ENCODE results near the gene P4HB.
A peak's percentile ranks its signal among the peaks of the same experiment; 100 is the strongest.

Gene P4HB

DNA sequence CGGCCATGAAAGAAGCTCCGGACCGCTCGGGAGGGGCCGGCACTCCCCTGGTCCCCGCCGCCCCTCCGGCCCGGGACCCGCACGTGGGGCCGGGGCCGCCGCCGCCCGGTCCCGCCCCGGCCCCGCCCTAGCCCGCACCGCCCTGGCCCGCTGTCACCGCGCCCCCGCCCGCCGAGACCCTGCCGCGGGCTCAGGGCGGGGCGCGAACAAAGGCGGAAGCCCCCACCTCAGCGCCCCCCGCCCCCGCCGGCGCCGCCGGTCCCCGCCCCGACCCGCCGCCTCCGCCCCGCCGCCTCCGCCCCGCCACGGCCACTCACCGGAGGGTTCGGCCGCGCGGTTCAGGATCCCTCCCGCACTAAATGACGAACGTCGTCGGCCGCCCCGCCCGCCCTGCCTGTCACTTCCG is 10.6 kb upstream of the P4HB start, which contains the start of gene ARHGDIA:
Gene ARHGDIA, minus strand, starts transcription at position 357 of the 406 bp plus-strand sequence. CDS start 1,407 bp downstream, outside the sequence.
- H3K36me3 ChIP-seq (ENCODE audit: control insufficient read depth, low read depth, low read length): peaks cover 3% of the 10 kb centered on the region
- H3K4me1 ChIP-seq (ENCODE audit: control insufficient read depth, low read depth, low read length): peaks cover 3% of the 10 kb centered on the region
- H3K9ac ChIP-seq (ENCODE audit: low read length): peak within 1 kb of the TSS; percentile 94
- H3K9me3 ChIP-seq (ENCODE audit: control insufficient read depth, low read depth, low read length): no peaks in the 10 kb centered on the region
- H3K4me3 ChIP-seq (ENCODE audit: low read length): peak within 1 kb of the TSS; percentile 93
- H3K27ac ChIP-seq (ENCODE audit: low read length): peak within 1 kb of the TSS; percentile 64
- no peaks in the 10 kb centered on the region for H3K27me3 ChIP-seq (ENCODE audit: control insufficient read depth, insufficient read depth, low read length)

DNA sequence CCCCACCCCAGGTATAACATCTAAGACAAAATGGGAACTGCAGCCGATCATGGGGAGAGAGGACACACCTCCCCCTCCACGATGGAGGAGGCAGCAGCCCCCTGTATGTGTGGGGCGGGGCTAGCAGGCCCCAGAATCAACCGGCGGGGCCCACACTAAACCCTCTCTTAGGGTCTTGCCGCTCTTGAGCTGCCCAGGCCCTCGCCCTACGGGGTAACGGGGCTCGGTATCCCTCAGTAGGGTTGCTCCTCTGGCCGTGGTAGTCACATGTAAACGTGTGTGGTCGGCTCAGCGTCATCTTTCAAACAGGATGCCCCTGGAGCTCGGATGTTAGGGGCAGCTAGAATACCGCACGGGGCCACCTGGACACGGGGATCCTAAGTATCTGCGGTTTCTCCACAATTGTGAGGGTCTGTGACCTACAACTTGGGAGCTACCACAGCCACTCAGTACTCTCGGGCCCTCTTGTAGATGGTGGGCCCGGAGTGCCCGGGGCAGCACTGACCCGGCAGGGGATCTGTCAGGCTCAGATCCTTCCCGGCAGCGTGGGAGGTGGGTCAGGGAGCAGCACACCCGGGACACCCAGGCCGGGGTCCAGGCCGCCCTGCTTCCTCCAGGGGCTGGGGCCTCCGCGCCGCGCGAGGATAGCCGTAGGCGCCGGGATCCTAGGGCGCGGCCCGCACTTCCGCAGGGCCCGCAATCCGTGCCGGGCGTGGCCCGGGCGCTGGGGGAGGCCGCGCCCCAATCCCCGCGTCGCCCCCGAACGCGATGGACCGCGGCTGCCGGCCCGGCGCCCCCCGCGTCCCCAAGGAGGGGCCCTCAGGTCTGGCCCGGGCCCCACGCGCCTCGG is 10.0 kb upstream of the P4HB start:
- no peaks in the 10 kb centered on the region for H3K27me3 ChIP-seq (ENCODE audit: control insufficient read depth, insufficient read depth, low read length)
- H3K4me1 ChIP-seq (ENCODE audit: control insufficient read depth, low read depth, low read length): peaks cover 3% of the 10 kb centered on the region
- peaks cover 3% of the 10 kb centered on the region for H3K36me3 ChIP-seq (ENCODE audit: control insufficient read depth, low read depth, low read length)
- peak overlapping the region; percentile 74 for H3K9ac ChIP-seq (ENCODE audit: low read length)
- no peaks in the 10 kb centered on the region for H3K9me3 ChIP-seq (ENCODE audit: control insufficient read depth, low read depth, low read length)
- no peak overlapping the region for H3K27ac ChIP-seq (ENCODE audit: low read length)
- peak overlapping the region; percentile 87 for H3K4me3 ChIP-seq (ENCODE audit: low read length)

DNA sequence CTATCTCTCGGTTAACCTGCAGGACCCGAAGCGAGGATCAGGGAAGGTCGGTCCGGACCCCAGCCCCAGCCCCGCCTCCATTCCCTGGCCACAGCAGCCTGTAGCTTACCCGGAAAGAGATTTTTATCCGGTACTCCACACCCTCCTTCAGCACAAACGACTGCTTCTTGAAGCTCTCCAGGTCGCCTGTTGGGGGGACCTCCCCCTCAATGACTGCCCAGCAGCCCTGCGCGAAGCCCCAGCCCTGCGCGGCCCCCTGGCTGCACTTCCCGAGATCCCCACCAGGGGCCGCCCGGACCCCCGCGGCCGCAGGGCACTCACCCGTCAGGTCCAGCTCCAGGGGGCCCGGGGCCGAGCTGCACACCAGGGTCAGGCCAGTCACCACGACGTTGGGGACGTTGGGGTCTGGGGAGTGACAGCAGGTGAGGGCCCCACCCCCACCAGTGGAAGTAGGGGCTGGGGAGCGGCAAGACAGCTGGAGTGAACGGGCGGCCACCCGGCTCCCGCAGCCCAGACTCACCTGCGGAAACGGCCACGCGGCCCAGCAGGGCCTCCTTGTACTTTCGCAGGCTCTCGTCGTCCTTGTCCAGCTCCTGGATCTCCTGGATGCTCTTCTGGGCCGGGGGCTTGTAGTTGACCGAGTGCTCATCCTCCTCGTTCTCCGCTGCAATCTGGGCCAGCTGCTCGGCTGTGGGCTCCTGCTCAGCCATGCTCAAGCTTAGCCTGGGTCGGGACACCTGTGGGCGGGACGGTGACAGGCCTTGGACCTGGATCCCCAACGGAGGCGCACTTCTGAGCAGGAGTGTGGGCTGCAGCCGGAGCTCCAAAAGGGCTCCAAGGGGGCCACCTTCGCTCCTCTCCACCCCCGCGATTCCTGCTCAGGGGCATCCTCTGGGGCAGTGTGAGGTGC is 9.1 kb upstream of the P4HB start:
- H3K4me1 ChIP-seq (ENCODE audit: control insufficient read depth, low read depth, low read length): peaks cover 3% of the 10 kb centered on the region
- peaks cover 3% of the 10 kb centered on the region for H3K36me3 ChIP-seq (ENCODE audit: control insufficient read depth, low read depth, low read length)
- H3K27ac ChIP-seq (ENCODE audit: low read length): no peak overlapping the region
- H3K9me3 ChIP-seq (ENCODE audit: control insufficient read depth, low read depth, low read length): no peaks in the 10 kb centered on the region
- peak overlapping the region; percentile 87 for H3K4me3 ChIP-seq (ENCODE audit: low read length)
- no peaks in the 10 kb centered on the region for H3K27me3 ChIP-seq (ENCODE audit: control insufficient read depth, insufficient read depth, low read length)
- H3K9ac ChIP-seq (ENCODE audit: low read length): no peak overlapping the region

DNA sequence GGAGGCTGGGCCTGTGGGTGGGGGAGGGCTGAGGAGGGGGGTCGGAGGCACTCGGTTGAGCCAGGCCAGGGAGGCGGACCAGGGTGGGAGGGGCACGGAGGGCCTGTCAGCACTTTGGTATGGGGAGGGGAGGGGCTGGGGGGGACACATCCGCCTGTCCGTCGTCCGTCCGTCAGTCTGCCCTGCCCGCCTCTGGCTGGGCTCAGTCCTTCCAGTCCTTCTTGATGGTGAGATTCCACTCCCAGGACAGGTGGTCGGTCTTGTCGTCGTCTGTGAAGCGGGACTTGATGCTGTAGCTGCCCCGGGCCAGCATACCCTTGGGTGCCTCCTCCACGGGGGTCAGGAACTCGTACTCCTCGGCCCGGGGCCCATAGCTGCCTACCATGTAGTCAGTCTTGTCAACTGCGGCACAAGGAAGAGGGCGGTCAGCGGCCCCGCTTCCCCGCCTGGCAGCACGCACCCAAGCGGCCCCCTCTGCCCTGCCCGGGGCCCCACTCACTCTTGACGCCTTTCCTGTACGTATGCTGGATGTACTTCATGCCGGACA is 8.4 kb upstream of the P4HB start:
- Histone ChIP-seq H3K36me3 (ENCODE audit: control insufficient read depth, low read depth, low read length) (peaks cover 3% of the 10 kb centered on the region), H3K4me3 (ENCODE audit: low read length) (no peak overlapping the region)

DNA sequence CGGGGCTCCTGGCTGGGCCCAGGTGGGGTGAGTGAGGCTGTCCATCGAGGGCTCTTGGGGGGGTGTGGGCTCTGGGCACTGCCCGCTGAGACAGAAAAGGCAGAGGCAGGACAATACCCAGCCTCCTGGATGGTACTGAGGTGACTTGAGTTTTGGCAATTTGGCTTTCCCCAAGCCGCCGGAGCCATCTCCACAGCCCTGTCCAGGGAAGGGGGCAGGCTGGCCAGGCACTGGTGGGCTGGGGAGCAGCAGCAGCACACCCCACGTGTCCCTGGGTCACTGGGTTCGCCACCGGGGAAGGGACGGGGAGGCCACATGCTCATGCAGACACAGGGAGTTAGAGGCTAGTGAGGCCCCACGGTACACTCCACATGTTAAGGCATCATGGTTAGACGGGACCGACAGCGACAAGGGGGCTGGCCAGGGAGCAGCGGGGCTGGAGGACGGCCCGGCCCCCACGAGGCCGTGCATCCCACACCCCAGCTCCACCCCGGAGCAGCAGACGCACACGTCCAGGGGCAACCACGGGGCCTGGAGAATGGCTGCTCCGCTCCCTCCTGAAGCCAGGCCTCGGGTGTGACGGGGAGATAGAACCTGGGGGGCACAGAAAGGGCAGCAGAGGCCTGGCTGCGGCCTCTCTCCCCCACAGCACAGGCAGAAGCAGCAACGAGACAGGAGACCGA is 7.8 kb upstream of the P4HB start:
- H3K9me3 ChIP-seq (ENCODE audit: control insufficient read depth, low read depth, low read length): no peaks in the 10 kb centered on the region
- no peak overlapping the region for H3K27ac ChIP-seq (ENCODE audit: low read length)
- H3K36me3 ChIP-seq (ENCODE audit: control insufficient read depth, low read depth, low read length): peaks cover 8% of the 10 kb centered on the region
- no peaks in the 10 kb centered on the region for H3K27me3 ChIP-seq (ENCODE audit: control insufficient read depth, insufficient read depth, low read length)
- H3K9ac ChIP-seq (ENCODE audit: low read length): no peak overlapping the region
- H3K4me1 ChIP-seq (ENCODE audit: control insufficient read depth, low read depth, low read length): peaks cover 3% of the 10 kb centered on the region
- no peak overlapping the region for H3K4me3 ChIP-seq (ENCODE audit: low read length)

More for the DNA sequence above, 8.4 kb upstream of the P4HB start:
- H3K27me3 ChIP-seq (ENCODE audit: control insufficient read depth, insufficient read depth, low read length): no peaks in the 10 kb centered on the region
- no peak overlapping the region for H3K27ac ChIP-seq (ENCODE audit: low read length)
- H3K9me3 ChIP-seq (ENCODE audit: control insufficient read depth, low read depth, low read length): no peaks in the 10 kb centered on the region
- H3K4me1 ChIP-seq (ENCODE audit: control insufficient read depth, low read depth, low read length): peaks cover 3% of the 10 kb centered on the region
- no peak overlapping the region for H3K9ac ChIP-seq (ENCODE audit: low read length)

DNA sequence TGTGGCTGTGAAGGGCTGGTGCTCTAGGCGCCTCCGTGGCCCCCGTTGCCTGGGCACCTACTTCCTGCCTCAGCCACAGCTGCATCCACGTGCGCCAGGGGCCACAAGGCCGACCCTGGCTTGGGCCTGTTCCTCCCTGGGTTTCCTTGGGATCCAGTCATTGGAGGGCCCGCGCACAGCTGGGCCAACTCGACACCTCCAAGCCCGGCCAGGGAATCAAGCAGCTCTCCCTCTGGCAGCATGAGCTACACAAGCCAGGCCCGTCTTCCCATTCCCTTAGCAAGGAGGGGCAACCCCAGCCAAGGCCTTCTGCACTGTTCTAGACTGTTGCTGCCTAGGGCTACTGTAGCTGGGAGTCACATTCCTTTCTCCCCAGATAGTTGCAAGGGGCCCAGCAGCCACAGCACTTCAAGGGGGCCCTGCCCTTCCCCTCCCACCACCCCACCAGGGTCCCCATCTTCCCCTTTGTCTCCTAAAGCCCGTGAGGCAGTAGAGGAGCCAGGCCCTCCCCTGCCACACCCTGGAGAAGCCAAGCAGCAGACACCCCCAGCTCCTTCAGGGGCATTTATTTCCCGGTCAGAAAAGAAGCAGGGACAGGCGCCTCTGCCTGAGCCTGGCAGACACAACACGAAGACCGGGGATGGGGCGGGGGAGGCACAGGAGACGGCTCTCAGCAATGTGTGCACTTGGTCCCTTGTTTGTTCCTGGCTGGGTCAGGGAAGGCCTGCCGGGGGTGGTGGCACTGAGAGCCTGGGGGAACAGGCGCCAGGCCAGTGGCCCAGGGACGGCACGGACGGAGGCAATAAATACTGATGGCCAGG is 7.0 kb upstream of the P4HB start:
- Histone ChIP-seq H3K36me3 (ENCODE audit: control insufficient read depth, low read depth, low read length) (peaks cover 8% of the 10 kb centered on the region), H3K4me3 (ENCODE audit: low read length) (no peak overlapping the region), H3K4me1 (ENCODE audit: control insufficient read depth, low read depth, low read length) (peaks cover 3% of the 10 kb centered on the region), H3K9me3 (ENCODE audit: control insufficient read depth, low read depth, low read length) (no peaks in the 10 kb centered on the region), H3K27ac (ENCODE audit: low read length) (no peak overlapping the region), H3K9ac (ENCODE audit: low read length) (no peak overlapping the region), H3K27me3 (ENCODE audit: control insufficient read depth, insufficient read depth, low read length) (no peaks in the 10 kb centered on the region)

DNA sequence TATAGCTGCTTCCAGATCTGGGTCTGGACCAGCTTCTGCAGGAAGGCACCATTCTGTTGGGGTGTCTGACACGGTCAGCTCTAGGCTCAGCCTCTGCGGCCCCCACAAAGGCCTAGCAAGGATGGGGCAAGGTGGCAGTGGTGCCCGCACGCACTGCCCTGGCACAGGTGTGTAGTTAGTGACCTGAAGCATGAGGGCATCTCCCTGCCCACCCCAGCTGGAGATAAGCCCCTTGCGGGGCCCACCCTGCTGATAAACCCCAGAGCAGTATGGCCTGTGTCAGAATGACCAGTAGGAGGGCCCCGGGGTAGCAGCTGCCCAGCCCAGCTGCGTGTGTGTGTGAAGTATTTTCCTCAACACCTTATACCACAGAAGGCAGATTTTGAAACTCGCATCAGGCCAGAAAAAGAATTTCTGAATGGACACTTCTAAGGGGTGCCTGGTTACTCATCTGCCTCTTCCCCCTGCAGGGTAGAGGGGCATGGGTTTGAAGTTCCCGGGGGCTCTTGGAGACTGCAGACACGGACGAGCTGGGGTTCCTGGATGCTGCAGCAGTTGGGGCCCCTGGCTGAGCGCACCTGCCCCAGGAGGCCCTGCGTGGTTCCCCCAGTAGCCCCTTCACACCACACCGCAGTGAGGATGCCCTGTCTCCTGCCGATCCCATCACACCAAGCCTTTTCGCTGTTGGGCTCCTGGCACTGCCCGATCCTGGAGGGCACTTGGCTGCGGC is 6.3 kb upstream of the P4HB start:
- Histone ChIP-seq H3K9ac (ENCODE audit: low read length) (no peak overlapping the region), H3K27me3 (ENCODE audit: control insufficient read depth, insufficient read depth, low read length) (no peaks in the 10 kb centered on the region), H3K36me3 (ENCODE audit: control insufficient read depth, low read depth, low read length) (peaks cover 8% of the 10 kb centered on the region), H3K4me3 (ENCODE audit: low read length) (no peak overlapping the region), H3K9me3 (ENCODE audit: control insufficient read depth, low read depth, low read length) (no peaks in the 10 kb centered on the region), H3K27ac (ENCODE audit: low read length) (no peak overlapping the region), H3K4me1 (ENCODE audit: control insufficient read depth, low read depth, low read length) (peaks cover 3% of the 10 kb centered on the region)

DNA sequence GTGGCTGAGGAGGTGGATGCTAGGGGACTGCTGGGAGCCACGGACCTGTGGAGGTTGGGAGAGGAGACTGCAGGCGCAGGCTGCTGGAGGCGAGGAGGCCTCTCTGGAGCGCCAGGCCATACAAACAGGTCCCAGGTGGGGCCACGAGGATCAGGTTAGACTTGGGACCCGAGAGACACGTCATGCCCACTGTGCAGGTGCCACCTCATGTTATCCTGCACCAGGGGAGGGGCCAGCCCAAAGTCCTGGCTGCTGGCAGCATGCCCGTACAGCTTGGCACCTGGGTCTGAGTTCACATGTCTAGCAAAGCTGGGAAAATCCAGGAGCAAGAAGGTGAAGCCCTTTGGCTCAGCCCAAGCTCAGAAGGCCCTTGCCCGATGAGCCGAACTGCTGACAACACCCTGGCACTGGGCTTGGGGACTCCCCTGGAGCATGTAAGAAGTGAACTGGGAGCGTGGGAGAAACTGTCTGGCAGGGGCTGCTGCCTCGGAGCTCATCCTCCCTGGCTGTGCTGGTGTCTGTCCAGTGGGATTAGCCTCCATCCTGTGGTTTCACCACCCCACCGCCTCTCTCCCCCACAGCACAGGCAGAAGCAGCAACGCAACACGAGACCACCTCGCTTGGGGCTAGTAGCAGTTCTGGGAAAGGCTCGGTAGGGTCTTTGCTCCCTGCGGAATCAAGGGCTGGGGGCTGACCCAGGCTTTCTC is 5.6 kb upstream of the P4HB start:
- no peaks in the 10 kb centered on the region for H3K27me3 ChIP-seq (ENCODE audit: control insufficient read depth, insufficient read depth, low read length)
- H3K36me3 ChIP-seq (ENCODE audit: control insufficient read depth, low read depth, low read length): peaks cover 8% of the 10 kb centered on the region
- H3K27ac ChIP-seq (ENCODE audit: low read length): no peak overlapping the region
- H3K9me3 ChIP-seq (ENCODE audit: control insufficient read depth, low read depth, low read length): no peaks in the 10 kb centered on the region
- peaks cover 3% of the 10 kb centered on the region for H3K4me1 ChIP-seq (ENCODE audit: control insufficient read depth, low read depth, low read length)
- H3K9ac ChIP-seq (ENCODE audit: low read length): no peak overlapping the region
- H3K4me3 ChIP-seq (ENCODE audit: low read length): no peak overlapping the region

DNA sequence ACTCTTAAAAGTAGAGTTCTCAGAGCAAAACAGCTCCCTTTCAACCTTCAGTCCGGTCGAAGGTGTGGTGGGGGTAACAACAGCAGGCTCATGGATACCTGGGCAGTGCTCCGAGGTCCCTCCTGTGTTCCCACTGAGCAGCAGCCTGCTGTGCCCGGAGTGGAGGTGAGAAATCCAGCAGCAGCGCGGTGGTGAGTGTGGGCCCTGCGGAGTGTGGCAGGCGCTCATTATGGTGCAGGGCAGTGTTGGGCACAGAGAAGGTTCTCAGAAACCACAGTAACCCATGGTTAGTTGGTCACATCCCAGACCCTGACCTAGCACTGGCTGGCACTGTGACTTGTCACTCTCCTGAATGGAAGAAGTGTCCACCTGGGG is 5.0 kb upstream of the P4HB start:
- Histone ChIP-seq H3K4me1 (ENCODE audit: control insufficient read depth, low read depth, low read length) (peaks cover 3% of the 10 kb centered on the region), H3K9me3 (ENCODE audit: control insufficient read depth, low read depth, low read length) (no peaks in the 10 kb centered on the region), H3K36me3 (ENCODE audit: control insufficient read depth, low read depth, low read length) (peaks cover 8% of the 10 kb centered on the region), H3K27ac (ENCODE audit: low read length) (no peak overlapping the region), H3K9ac (ENCODE audit: low read length) (no peak overlapping the region), H3K4me3 (ENCODE audit: low read length) (no peak overlapping the region), H3K27me3 (ENCODE audit: control insufficient read depth, insufficient read depth, low read length) (no peaks in the 10 kb centered on the region)

Measured in iPS-18a (cell line).